ENCODE measurements around the gene CPVL. TPM values are rescaled to one million over a fixed set of nuclear protein-coding genes. Genes with fewer than 3 reads are reported as not detected.

CPVL gene
- polyA plus RNA-seq, 1 donor from 2014 or later: 1.6 TPM

Other genes starting within 250 kb of the CPVL start
- not detected for gene TRIL, start 188.2 kb downstream of the CPVL start, polyA plus RNA-seq
- 3.0 TPM for gene CHN2, start 48.2 kb upstream of the CPVL start, polyA plus RNA-seq

All from IgD-negative memory B cell (primary cell).